Ishikawa (cell line): ENCODE measurements around the gene GAS2L2.

Experiments used
- CEBPB ChIP-seq: IDR thresholded peaks from 2 replicates; pipeline ENCODE4 v1.6.1; 2012
- CREB1 ChIP-seq: IDR thresholded peaks from 2 replicates; pipeline ENCODE4 v1.6.1; 2012; ENCODE audit warnings: low read depth
- EGR1 ChIP-seq: IDR thresholded peaks from 2 replicates; pipeline ENCODE4 v1.6.1; 2012
- EP300 ChIP-seq: IDR thresholded peaks from 2 replicates; pipeline ENCODE4 v1.6.1; 2012; ENCODE audit warnings: borderline replicate concordance
- FOXM1 ChIP-seq: IDR thresholded peaks from 2 replicates; pipeline ENCODE4 v1.6.1; 2012; ENCODE audit warnings: low read depth, borderline replicate concordance
- MAX ChIP-seq: IDR thresholded peaks from 2 replicates; pipeline ENCODE4 v1.6.1; 2012
- NFIC ChIP-seq: IDR thresholded peaks from 2 replicates; pipeline ENCODE4 v1.6.1; 2012
- RAD21 ChIP-seq: IDR thresholded peaks from 2 replicates; pipeline ENCODE4 v1.6.1; 2012; ENCODE audit warnings: low read depth
- REST ChIP-seq: IDR thresholded peaks from 2 replicates; pipeline ENCODE4 v1.6.1; 2012; ENCODE audit warnings: low read depth, mild to moderate bottlenecking
- TAF1 ChIP-seq: IDR thresholded peaks from 2 replicates; pipeline ENCODE4 v1.6.1; 2012; ENCODE audit warnings: low read depth, mild to moderate bottlenecking
- TCF12 ChIP-seq: IDR thresholded peaks from 2 replicates; pipeline ENCODE4 v1.6.1; 2012; ENCODE audit warnings: low read depth
- TEAD4 ChIP-seq: IDR thresholded peaks from 2 replicates; pipeline ENCODE4 v1.6.1; 2012
- YY1 ChIP-seq: IDR thresholded peaks from 2 replicates; pipeline ENCODE4 v1.6.1; 2012; ENCODE audit warnings: low read depth

GRCh38 chr17:35710950-35711349 is 42.1 kb downstream of the GAS2L2 start:
- TF ChIP-seq CEBPB (no peak), MAX (no peak), TAF1 (no peak), EP300 (no peak), CREB1 (no peak), YY1 (no peak), REST (no peak), TEAD4 (no peak), RAD21 (no peak), NFIC (no peak), EGR1 (no peak), TCF12 (no peak), FOXM1 (no peak)
